Suppressor macrophage treated with lipopolysaccharide for 1 hour (primary cell): ENCODE measurements around the gene SUSD4.

Experiments used
- DNase-seq, 3 donors: peaks; one replicate each; pipeline ENCODE4 v3.0.0-alpha.2; 2020 to 2022

SUSD4 gene

GRCh38 chr1:223355699-223356098, 8.3 kb downstream of the SUSD4 start:
- DNase-seq, result no peak

DNA sequence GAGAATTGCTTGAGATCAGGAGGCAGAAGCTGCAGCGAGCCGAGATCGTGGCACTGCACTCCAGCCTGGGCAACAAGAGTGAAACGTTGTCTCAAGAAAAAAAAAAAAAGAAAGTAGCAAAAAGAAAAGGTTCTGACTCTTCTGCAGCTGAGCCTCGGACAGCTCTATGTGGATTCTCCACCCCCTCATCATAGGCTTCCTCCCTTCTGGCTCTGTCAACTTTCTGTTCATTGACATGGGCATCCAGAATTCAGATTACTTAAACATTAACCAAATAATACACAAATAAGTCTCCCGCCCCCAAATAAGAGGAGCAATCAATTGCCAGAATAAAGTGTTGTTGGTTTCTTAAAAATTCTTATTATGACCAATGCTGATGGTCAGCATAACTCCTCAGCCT, 10.0 kb downstream of the SUSD4 start:
- no peak for DNase-seq

GRCh38 chr1:223352944-223353343, 11.0 kb downstream of the SUSD4 start:
- no peak for DNase-seq

- no peak for DNase-seq
Observed at GRCh38 chr1:223350361-223350908, 13.5 kb downstream of the SUSD4 start.

DNA sequence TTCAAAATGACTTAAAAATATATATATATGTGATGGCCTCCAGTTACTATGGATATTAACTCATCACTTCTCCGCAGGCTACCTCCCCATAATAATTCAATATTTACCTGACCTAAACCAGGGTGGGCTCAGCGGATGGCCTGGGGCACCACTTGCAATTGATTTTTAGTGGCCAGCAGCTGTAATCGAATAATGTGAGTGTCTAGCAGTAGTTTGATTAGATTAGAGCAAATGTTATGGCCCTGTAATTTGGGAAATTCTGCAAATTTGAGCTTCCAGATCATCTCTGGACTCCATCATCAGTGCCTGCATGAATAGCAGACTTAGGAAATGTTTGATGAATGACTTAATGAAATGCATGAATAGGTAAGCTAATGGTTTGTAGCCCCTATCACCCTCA, 14.7 kb downstream of the SUSD4 start:
- DNase-seq, result no peak

GRCh38 chr1:223348439-223348838, 15.5 kb downstream of the SUSD4 start:
- no peak for DNase-seq

DNA sequence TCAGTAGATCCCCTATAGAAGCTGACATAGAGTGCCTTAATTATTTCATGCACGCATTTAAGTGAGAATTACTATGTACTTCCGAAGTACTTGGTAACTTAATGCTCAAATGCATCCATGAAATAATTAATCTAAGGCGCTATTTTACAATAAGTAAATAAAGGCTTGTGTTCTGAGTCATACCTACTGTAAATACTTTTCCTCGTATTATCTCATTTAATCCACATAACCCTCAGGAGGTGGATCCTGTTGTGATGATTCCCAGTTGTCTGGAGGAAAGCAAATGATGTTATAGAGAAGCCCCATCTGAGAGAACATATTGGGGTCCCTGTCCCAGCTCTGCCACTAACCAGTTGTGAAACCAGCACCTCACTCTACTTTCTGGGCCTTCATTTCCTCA, 16.4 kb downstream of the SUSD4 start:
- DNase-seq, result no peak

DNA sequence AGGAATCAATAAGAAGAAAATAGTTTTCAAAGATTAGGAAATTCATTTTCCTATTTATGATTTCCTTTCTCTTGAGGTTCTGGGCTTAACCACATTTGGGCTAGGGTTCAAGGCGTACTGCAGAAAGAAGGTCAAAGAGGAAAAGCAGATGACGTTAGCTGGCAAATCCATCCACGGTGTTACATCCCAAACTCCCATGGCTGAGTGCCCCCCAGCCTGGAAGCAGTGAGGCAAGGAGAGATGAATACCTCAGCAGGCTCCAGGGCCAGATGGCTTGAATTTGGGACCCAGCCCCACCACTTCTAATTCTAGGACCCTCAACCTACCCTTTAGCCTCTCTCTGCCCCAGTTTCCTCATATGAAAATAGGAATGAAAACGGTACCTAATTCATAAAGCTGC, 17.7 kb downstream of the SUSD4 start:
- DNase-seq, result no peak

DNA sequence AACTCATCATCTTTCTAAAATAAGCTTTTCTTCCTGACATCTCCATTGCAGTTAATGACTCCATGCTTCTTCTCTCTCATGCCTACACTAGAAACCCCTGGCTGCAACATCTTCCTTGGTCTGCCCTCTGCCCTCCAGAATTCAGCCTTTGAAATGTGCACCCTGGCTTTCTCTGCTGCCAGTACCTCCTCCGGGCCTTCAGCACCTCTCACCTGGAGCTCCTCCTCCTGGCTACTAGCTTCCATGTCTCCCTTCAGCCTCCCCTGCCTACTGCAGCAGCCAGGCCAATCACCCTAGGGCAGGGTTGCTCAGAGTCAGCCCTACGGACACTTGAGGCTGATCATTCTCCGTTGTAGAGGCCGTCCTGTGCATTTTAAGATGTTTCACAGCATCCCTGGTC, 18.3 kb downstream of the SUSD4 start:
- no peak for DNase-seq

DNA sequence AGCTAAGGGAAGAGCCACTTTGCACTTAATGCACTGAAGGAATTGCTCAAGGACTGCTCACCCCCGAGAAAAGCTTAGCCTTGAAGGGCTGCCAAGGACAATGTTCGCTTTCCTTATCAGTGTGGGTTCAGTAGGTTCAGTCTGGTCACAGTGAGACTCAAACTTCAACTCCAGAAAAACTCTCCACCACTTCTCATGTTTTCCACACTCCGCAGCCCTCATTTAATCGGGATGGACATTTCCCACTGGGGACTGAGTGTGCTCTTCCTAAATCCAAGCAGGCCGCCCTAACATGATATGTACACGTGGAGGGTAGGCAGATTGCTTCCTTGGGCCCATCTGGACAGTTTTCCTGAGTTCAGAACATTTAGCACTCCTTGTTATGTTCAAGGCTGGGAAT, 19.5 kb downstream of the SUSD4 start:
- no peak for DNase-seq

- DNase-seq, result no peak
Observed at GRCh38 chr1:223343692-223344091, 20.3 kb downstream of the SUSD4 start.

- DNase-seq, result no peak
Observed at GRCh38 chr1:223341121-223341520, 22.9 kb downstream of the SUSD4 start.

DNA sequence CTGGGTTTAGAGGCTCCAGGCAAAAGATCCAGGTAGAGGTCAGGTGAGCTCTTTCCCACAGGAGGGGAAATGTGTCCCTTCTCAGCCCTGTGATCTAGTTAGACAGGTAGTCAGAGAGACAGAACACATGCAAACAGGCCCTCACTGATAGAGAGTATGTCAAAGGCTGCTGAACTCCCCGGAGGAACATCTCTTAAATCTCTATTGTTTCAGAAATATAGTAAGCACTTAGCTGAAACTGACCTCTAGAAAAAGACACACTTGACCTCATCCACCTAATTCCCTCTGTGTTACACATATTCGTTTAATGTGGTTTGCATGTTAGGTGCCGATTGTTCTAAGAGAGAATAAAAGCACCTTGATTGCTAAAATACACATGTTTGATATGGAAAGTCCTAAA, 23.3 kb downstream of the SUSD4 start:
- DNase-seq, result no peak

DNA sequence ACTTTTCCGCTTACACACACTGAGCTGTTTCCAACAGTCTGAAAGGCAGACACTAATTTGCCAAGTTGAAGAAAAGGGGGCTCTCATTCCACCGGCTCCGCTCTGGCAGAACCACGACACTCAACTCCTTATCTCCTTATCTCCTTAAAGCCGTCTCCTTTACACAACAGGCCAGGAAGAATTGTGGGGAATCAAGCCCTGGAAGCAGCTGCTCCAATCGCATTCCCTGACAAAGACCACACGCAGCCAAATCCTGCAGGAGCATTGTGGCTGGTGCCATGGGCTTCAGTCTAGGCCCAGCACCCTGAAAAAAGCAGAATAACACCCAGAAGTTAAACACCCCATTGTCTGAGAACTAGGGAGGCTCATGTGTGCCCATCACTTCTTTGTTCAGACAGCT, 24.1 kb downstream of the SUSD4 start:
- DNase-seq, result no peak

- DNase-seq, result no peak
Observed at GRCh38 chr1:223338811-223339746, 24.9 kb downstream of the SUSD4 start.

GRCh38 chr1:223337174-223337869, 26.7 kb downstream of the SUSD4 start:
- DNase-seq, result no peak

DNA sequence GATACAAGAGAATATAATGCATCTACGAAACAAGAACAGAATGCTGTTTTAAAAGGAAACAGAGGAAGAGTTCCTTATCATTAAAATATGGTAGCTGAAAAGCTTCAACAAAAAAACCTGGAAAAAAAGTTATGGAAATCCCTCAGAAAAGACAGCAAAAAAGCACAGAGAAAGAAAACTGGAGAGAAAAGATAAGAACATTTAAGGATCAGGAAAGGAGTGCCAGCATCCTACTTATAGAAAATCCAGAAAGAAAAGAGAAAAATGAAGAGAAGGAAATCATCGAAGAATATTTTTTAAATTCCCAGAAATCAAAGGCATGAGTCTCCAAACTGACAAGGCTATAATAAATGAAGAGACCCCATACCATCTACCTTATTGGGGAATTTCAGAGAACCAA, 29.8 kb downstream of the SUSD4 start:
- no peak for DNase-seq

DNA sequence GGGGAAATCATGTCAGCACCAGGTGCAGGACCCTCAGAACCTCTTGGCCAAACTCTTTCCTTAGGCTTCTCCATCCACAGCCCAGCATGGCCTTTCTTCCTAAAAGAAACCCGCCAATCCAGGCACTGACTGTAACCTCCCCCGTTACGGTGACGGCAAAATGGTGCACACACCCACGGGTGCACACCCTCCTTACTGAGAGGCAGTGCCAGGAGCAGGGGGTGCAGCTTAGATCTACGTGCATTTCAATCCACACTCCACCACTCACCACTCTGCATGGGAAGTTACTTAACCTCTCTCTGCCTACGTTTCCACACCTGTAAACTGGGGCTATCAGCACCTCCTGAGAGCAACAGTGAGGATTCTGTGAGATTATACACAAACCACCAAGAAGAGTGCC, 31.0 kb downstream of the SUSD4 start:
- DNase-seq, result no peak

DNA sequence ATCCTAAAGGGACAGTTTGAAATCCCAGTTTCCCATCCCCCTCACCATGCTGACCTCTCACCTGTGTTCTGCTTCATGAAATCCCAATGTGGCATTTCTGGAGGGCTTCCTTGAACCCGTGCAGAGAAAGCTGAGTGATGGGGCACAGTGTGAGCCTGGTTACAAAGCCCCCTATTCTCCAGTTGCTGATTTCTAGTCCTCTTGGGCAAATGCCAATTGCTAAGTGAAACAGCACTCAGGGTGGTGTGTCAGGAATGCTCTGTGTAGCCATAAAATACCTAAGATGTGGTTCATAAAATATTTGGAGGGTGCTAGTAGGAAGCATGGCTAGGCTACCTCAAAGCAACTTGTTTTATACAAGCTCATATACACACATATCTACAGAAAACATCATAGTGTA, 32.0 kb downstream of the SUSD4 start:
- DNase-seq, result no peak

DNA sequence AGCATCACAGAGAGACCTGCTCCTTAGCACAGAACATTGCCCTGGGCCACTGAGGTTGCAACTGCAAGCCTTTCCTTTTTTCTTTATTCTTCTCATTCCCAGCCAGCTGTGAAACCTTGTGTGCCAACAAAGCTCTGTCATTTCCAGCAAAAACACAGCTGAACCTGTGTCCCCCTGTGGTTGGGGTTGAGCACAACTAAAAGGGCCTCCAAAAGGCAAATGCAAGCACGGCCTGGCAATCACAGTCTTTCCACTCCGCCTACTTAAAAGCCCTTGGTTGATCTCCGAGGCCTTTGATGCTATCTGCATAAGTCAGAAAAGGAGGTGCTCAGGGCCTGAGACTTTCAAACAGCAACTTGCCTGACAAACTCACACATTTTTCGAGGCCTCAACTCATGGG, 32.7 kb downstream of the SUSD4 start:
- no peak for DNase-seq

DNA sequence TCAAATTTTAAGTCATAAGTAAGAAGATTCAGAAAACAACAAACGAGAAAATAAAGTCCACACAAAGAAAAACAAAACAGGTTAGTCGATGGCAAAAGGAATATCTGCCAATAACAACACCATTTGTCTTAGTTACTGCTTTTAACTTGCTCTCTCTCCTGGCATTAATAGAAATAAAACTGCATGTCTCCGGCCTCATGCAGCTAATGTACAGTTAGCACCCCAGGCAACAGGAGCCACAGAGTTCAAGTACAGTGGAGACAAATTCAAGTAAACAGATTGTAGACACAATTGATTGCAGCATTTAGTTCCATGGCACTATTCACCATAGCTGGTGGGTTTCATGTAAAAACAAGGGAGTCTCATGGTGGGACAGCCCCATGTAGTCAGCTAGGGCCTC, 33.5 kb downstream of the SUSD4 start:
- DNase-seq, result no peak

GRCh38 chr1:223329664-223330415, 34.1 kb downstream of the SUSD4 start:
- no peak for DNase-seq

- DNase-seq, result no peak
Observed at GRCh38 chr1:223329252-223329651, 34.7 kb downstream of the SUSD4 start.
